ENCODE data around the gene CASP5. TPM values are rescaled to one million over a fixed set of nuclear protein-coding genes. Genes with fewer than 3 reads are reported as not detected.

The CASP5 gene
- total and polyA plus RNA-seq, 3 experiments from 2014 or later = not detected

- peaks cover 0 to 2% (median 0%) of the 10 kb centered on the region in 5 donors for H3K9me3 Mint-ChIP-seq
- Histone ChIP-seq H3K4me3 (ENCODE audit: low read length) (no peak overlapping the region), H3K4me1 (ENCODE audit: insufficient read depth, low read length) (no peaks in the 10 kb centered on the region), H3K9me3 (ENCODE audit: low read length) (no peaks in the 10 kb centered on the region), H3K36me3 (ENCODE audit: insufficient read depth, low read length) (peaks cover 13% of the 10 kb centered on the region), H3K27me3 (ENCODE audit: insufficient read depth, low read length, poor library complexity, severe bottlenecking) (no peaks in the 10 kb centered on the region), H3K27ac (ENCODE audit: low read depth, low read length) (no peak overlapping the region)
- H3K4me3 Mint-ChIP-seq = no peak overlapping the region
- H3K27ac Mint-ChIP-seq = peak overlapping the region in 5 of 8 donors; percentile 12 to 50 (median 26)
- POLR2A ChIA-PET = no interaction called here
- no peak for DNase-seq
- no peaks in the 10 kb centered on the region for H3K27me3 Mint-ChIP-seq
- CTCF ChIA-PET = no interaction called here
- peaks cover 15 to 50% (median 33%) of the 10 kb centered on the region in 3 donors for H3K36me3 Mint-ChIP-seq
- peaks cover 28 to 45% (median 40%) of the 10 kb centered on the region in 3 donors for H3K4me1 Mint-ChIP-seq
Measured at GRCh38 chr11:105024394-105024793, 1.4 kb upstream of the CASP5 start.

- Mint-ChIP-seq H3K4me3 (no peak overlapping the region), H3K4me1 (peaks cover 13 to 28% (median 21%) of the 10 kb centered on the region in 3 donors), H3K36me3 (peaks cover under 1 to 34% (median 18%) of the 10 kb centered on the region in 3 donors), H3K9me3 (peaks cover 0 to 2% (median 0%) of the 10 kb centered on the region in 5 donors), H3K27me3 (no peaks in the 10 kb centered on the region), H3K27ac (peak overlapping the region in 6 of 8 donors; percentile 7 to 68 (median 22))
- Histone ChIP-seq H3K27me3 (ENCODE audit: insufficient read depth, low read length, poor library complexity, severe bottlenecking) (no peaks in the 10 kb centered on the region), H3K36me3 (ENCODE audit: insufficient read depth, low read length) (peaks cover 6% of the 10 kb centered on the region), H3K27ac (ENCODE audit: low read depth, low read length) (no peak overlapping the region), H3K4me3 (ENCODE audit: low read length) (no peak overlapping the region), H3K4me1 (ENCODE audit: insufficient read depth, low read length) (no peaks in the 10 kb centered on the region), H3K9me3 (ENCODE audit: low read length) (no peaks in the 10 kb centered on the region)
- POLR2A ChIA-PET = no interaction called here
- CTCF ChIA-PET = no interaction called here
- no peak for DNase-seq
Measured at GRCh38 chr11:105022527-105022926, 441 bp downstream of the CASP5 start.

- no peaks in the 10 kb centered on the region for H3K36me3 ChIP-seq (ENCODE audit: insufficient read depth, low read length)
- no peak for DNase-seq
- H3K27me3 ChIP-seq (ENCODE audit: insufficient read depth, low read length, poor library complexity, severe bottlenecking) = no peaks in the 10 kb centered on the region
- Mint-ChIP-seq H3K27me3 (peaks cover 0 to 1% of the 10 kb centered on the region in 2 donors), H3K9me3 (no peaks in the 10 kb centered on the region), H3K36me3 (peaks cover 0 to 1% (median 0%) of the 10 kb centered on the region in 3 donors), H3K4me1 (no peaks in the 10 kb centered on the region), H3K27ac (no peak overlapping the region), H3K4me3 (no peak overlapping the region)
- ChIA-PET POLR2A (no interaction called here), CTCF (interaction anchor here (1.0 kb wide), 1 partner anchor 110 kb away, joined by 3 read pairs; the partner anchor contains the start of gene CASP12)
- H3K27ac ChIP-seq (ENCODE audit: low read depth, low read length) = no peak overlapping the region
- no peak overlapping the region for H3K4me3 ChIP-seq (ENCODE audit: low read length)
- no peaks in the 10 kb centered on the region for H3K9me3 ChIP-seq (ENCODE audit: low read length)
- no peaks in the 10 kb centered on the region for H3K4me1 ChIP-seq (ENCODE audit: insufficient read depth, low read length)
Measured at GRCh38 chr11:105007463-105007862, 15.5 kb downstream of the CASP5 start.

- Histone ChIP-seq H3K9me3 (ENCODE audit: low read length) (no peaks in the 10 kb centered on the region), H3K36me3 (ENCODE audit: insufficient read depth, low read length) (no peaks in the 10 kb centered on the region), H3K4me3 (ENCODE audit: low read length) (no peak overlapping the region), H3K4me1 (ENCODE audit: insufficient read depth, low read length) (no peaks in the 10 kb centered on the region), H3K27me3 (ENCODE audit: insufficient read depth, low read length, poor library complexity, severe bottlenecking) (no peaks in the 10 kb centered on the region), H3K27ac (ENCODE audit: low read depth, low read length) (no peak overlapping the region)
- ChIA-PET CTCF (no interaction called here), POLR2A (no interaction called here)
- no peak overlapping the region for H3K4me3 Mint-ChIP-seq
- no peak overlapping the region for H3K27ac Mint-ChIP-seq
- H3K4me1 Mint-ChIP-seq = peaks cover 5 to 8% (median 6%) of the 10 kb centered on the region in 3 donors
- H3K9me3 Mint-ChIP-seq = no peaks in the 10 kb centered on the region
- peaks cover 0 to 1% (median 0%) of the 10 kb centered on the region in 3 donors for H3K36me3 Mint-ChIP-seq
- no peak for DNase-seq
- peaks cover 0 to 1% of the 10 kb centered on the region in 2 donors for H3K27me3 Mint-ChIP-seq
Measured at GRCh38 chr11:105005451-105005845, 17.5 kb downstream of the CASP5 start.

- no peak overlapping the region for H3K4me3 Mint-ChIP-seq
- ChIA-PET CTCF (no interaction called here), POLR2A (no interaction called here)
- peaks cover 5 to 16% (median 6%) of the 10 kb centered on the region in 3 donors for H3K4me1 Mint-ChIP-seq
- no peak overlapping the region for H3K27ac Mint-ChIP-seq
- no peak overlapping the region for H3K27ac ChIP-seq (ENCODE audit: low read depth, low read length)
- no peak for DNase-seq
- H3K27me3 ChIP-seq (ENCODE audit: insufficient read depth, low read length, poor library complexity, severe bottlenecking) = no peaks in the 10 kb centered on the region
- H3K9me3 Mint-ChIP-seq = no peaks in the 10 kb centered on the region
- no peaks in the 10 kb centered on the region for H3K27me3 Mint-ChIP-seq
- no peaks in the 10 kb centered on the region for H3K9me3 ChIP-seq (ENCODE audit: low read length)
- H3K4me3 ChIP-seq (ENCODE audit: low read length) = no peak overlapping the region
- H3K36me3 ChIP-seq (ENCODE audit: insufficient read depth, low read length) = no peaks in the 10 kb centered on the region
- no peaks in the 10 kb centered on the region for H3K4me1 ChIP-seq (ENCODE audit: insufficient read depth, low read length)
- peaks cover 0 to 1% (median 0%) of the 10 kb centered on the region in 3 donors for H3K36me3 Mint-ChIP-seq
Measured at GRCh38 chr11:105004021-105004420, 18.9 kb downstream of the CASP5 start.

- Mint-ChIP-seq H3K36me3 (peaks cover 0 to 1% (median 0%) of the 10 kb centered on the region in 3 donors), H3K9me3 (no peaks in the 10 kb centered on the region), H3K4me3 (no peak overlapping the region), H3K27ac (no peak overlapping the region), H3K4me1 (peaks cover 5 to 16% (median 6%) of the 10 kb centered on the region in 3 donors), H3K27me3 (no peaks in the 10 kb centered on the region)
- CTCF ChIA-PET = interaction anchor here (1.6 kb wide), 1 partner anchor 395 kb away, joined by 3 read pairs; no protein-coding TSS in a partner anchor
- Histone ChIP-seq H3K36me3 (ENCODE audit: insufficient read depth, low read length) (no peaks in the 10 kb centered on the region), H3K4me3 (ENCODE audit: low read length) (no peak overlapping the region), H3K27ac (ENCODE audit: low read depth, low read length) (no peak overlapping the region), H3K4me1 (ENCODE audit: insufficient read depth, low read length) (no peaks in the 10 kb centered on the region), H3K27me3 (ENCODE audit: insufficient read depth, low read length, poor library complexity, severe bottlenecking) (no peaks in the 10 kb centered on the region), H3K9me3 (ENCODE audit: low read length) (no peaks in the 10 kb centered on the region)
- DNase-seq = no peak
- POLR2A ChIA-PET = no interaction called here
Measured at GRCh38 chr11:105003151-105003550, 19.8 kb downstream of the CASP5 start.

GRCh38 chr11:105000797-105001196 is 22.2 kb downstream of the CASP5 start:
- H3K27ac ChIP-seq (ENCODE audit: low read depth, low read length) = no peak overlapping the region
- Mint-ChIP-seq H3K4me1 (peaks cover 5 to 16% (median 6%) of the 10 kb centered on the region in 3 donors), H3K9me3 (no peaks in the 10 kb centered on the region), H3K4me3 (no peak overlapping the region), H3K27me3 (no peaks in the 10 kb centered on the region), H3K27ac (peak overlapping the region in 1 of 8 donors; percentile 26), H3K36me3 (no peaks in the 10 kb centered on the region)
- ChIA-PET POLR2A (no interaction called here), CTCF (interaction anchor here (0.9 to 1.5 kb wide), 6 partner anchors 9 to 388 kb away, joined by 3 to 4 read pairs (median 3); no protein-coding TSS in a partner anchor)
- H3K36me3 ChIP-seq (ENCODE audit: insufficient read depth, low read length) = no peaks in the 10 kb centered on the region
- no peak overlapping the region for H3K4me3 ChIP-seq (ENCODE audit: low read length)
- DNase-seq = peak; percentile 48 to 70 (median 48)
- H3K27me3 ChIP-seq (ENCODE audit: insufficient read depth, low read length, poor library complexity, severe bottlenecking) = no peaks in the 10 kb centered on the region
- H3K9me3 ChIP-seq (ENCODE audit: low read length) = no peaks in the 10 kb centered on the region
- H3K4me1 ChIP-seq (ENCODE audit: insufficient read depth, low read length) = no peaks in the 10 kb centered on the region

GRCh38 chr11:105000167-105000566 is 22.8 kb downstream of the CASP5 start:
- H3K4me1 Mint-ChIP-seq = peaks cover 5 to 16% (median 6%) of the 10 kb centered on the region in 3 donors
- H3K27ac ChIP-seq (ENCODE audit: low read depth, low read length) = no peak overlapping the region
- no peaks in the 10 kb centered on the region for H3K9me3 ChIP-seq (ENCODE audit: low read length)
- no peak overlapping the region for H3K4me3 ChIP-seq (ENCODE audit: low read length)
- no peaks in the 10 kb centered on the region for H3K9me3 Mint-ChIP-seq
- ChIA-PET CTCF (interaction anchor here (0.9 to 1.5 kb wide), 5 partner anchors 8 to 387 kb away, joined by 3 to 4 read pairs (median 3); no protein-coding TSS in a partner anchor), POLR2A (no interaction called here)
- no peaks in the 10 kb centered on the region for H3K36me3 Mint-ChIP-seq
- H3K4me3 Mint-ChIP-seq = no peak overlapping the region
- H3K27me3 Mint-ChIP-seq = no peaks in the 10 kb centered on the region
- H3K27me3 ChIP-seq (ENCODE audit: insufficient read depth, low read length, poor library complexity, severe bottlenecking) = no peaks in the 10 kb centered on the region
- no peaks in the 10 kb centered on the region for H3K36me3 ChIP-seq (ENCODE audit: insufficient read depth, low read length)
- no peaks in the 10 kb centered on the region for H3K4me1 ChIP-seq (ENCODE audit: insufficient read depth, low read length)
- no peak overlapping the region for H3K27ac Mint-ChIP-seq
- peak in 1 of 5 donors; percentile 2 for DNase-seq
